Brain microvascular endothelial cell (primary cell): ENCODE results near the gene INPP4B.

Source experiments
- DNase-seq: peaks from one replicate; pipeline ENCODE4 v3.0.0-alpha.2; 2020
- H3K27ac ChIP-seq: fragments of 250-450 bp; sonication (Bioruptor Pico); 2 replicates; pipeline ENCODE4 v1.5.1; 2020; ENCODE audit warnings: mild to moderate bottlenecking, moderate library complexity
- H3K27me3 ChIP-seq: fragments of 250-450 bp; sonication (Bioruptor Pico); replicated peaks from 2 replicates; pipeline ENCODE4 v1.5.1; 2020; ENCODE audit warnings: mild to moderate bottlenecking
- H3K36me3 ChIP-seq: fragments of 250-450 bp; sonication (Bioruptor Pico); replicated peaks from 2 replicates; pipeline ENCODE4 v1.5.1; 2020; ENCODE audit warnings: mild to moderate bottlenecking
- H3K4me3 ChIP-seq: 2 replicates; pipeline ENCODE4 v1.5.1; 2011; ENCODE audit warnings: low read depth, mild to moderate bottlenecking, control low read depth, low read length, moderate library complexity
- in situ Hi-C: cut with HindIII; loops from 2 replicates; pipeline ENCODE4 v1.10.0; 2017; ENCODE audit warnings: low sequenced_read_pairs, low pct_ligation_motif_present
- TF ChIP-seq, protein P1 (sequence below): IDR thresholded peaks from 2 replicates; pipeline ENCODE4 v1.5.1; 2011; ENCODE audit warnings: low read depth, mild to moderate bottlenecking, moderate library complexity, low read length, control low read depth, inconsistent platforms; ENCODE audit errors: missing control alignments

The INPP4B gene

DNA sequence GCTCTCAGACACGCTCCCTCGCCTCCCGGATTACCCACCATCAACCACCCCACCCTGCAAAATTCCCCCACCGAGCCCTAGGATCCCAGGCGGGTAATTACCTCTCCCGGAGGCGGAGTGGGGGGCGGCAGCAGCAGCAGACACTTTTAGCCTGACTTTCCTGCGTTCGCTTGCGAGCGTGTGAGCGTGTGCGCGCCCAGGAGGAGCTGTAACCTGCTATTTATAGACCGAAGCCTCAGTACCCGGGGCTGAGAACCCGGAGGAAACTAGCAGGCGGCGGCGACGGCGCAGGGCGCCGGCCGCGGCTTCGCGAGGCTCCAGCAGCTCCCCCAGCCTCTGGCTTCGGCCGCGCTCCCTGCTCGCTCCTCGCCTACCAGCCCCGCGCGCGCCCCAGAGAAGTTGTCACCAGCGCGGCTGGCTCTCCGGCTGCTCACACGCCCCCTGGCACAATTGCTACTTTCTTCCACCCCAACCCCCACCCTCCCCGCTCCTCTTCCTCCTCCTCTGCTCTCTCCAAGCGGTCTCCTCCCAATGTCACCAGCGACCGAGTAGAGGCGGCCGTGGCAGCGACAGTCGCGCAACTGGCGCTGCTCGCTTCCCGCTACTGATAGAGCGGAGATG is at the start of gene INPP4B:
INPP4B (minus strand) TSS at position 194 of the 621 bp plus-strand sequence.
- in situ Hi-C loops = no loop called here
- Histone ChIP-seq H3K27ac (no peak within 1 kb of the TSS), H3K36me3 (no peaks in the 10 kb centered on the region), H3K4me3 (peak within 1 kb of the TSS; percentile 74), H3K27me3 (peaks cover 5% of the 10 kb centered on the region)
- TF ChIP-seq, protein P1, sequence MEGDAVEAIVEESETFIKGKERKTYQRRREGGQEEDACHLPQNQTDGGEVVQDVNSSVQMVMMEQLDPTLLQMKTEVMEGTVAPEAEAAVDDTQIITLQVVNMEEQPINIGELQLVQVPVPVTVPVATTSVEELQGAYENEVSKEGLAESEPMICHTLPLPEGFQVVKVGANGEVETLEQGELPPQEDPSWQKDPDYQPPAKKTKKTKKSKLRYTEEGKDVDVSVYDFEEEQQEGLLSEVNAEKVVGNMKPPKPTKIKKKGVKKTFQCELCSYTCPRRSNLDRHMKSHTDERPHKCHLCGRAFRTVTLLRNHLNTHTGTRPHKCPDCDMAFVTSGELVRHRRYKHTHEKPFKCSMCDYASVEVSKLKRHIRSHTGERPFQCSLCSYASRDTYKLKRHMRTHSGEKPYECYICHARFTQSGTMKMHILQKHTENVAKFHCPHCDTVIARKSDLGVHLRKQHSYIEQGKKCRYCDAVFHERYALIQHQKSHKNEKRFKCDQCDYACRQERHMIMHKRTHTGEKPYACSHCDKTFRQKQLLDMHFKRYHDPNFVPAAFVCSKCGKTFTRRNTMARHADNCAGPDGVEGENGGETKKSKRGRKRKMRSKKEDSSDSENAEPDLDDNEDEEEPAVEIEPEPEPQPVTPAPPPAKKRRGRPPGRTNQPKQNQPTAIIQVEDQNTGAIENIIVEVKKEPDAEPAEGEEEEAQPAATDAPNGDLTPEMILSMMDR = no peak
- DNase-seq = peak; percentile 54

DNA sequence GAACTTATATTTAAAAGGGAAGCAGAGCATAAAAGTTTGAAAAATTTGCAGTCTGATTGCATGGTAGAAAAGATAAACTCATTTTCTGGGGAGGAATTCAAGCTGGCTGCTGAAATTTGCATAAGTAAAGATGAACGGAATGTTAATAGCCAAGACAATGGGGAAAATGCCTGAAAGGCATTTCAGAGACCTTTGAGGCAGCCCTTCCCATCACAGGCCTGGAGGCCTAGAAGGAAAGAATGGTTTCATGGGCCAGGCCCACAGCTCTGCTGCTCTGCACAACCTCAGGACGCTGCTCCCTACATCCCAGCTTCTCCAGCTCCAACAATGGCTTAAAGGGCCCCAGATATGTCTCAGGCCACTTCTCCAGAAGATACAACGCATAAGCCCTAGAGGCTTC is 46.9 kb upstream of the INPP4B start:
- H3K4me3 ChIP-seq = no peak overlapping the region
- TF ChIP-seq, protein P1 = no peak
- no peaks in the 10 kb centered on the region for H3K36me3 ChIP-seq
- H3K27ac ChIP-seq = no peak overlapping the region
- in situ Hi-C loops = no loop called here
- H3K27me3 ChIP-seq = no peaks in the 10 kb centered on the region
- no peak for DNase-seq

DNA sequence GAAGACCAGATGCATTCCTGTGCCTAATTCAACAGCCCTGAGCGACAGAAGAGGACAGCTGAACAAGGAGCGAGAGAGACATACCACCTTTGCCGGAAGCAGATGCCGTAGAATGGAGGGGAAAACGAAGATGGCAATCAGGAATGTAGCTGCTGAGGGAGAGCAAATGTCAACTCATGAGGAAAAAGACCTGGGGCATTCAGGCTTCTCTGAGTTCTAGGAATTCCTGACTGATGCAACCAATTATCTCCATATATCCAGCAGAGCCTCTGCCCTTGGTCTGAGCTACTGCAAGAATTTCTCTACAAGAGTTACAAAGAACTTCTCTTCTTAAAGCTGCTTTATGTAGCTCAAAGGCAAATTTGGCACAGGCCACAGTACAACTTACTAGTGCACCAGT is 40.5 kb upstream of the INPP4B start:
- in situ Hi-C loops = no loop called here
- Histone ChIP-seq H3K4me3 (no peak overlapping the region), H3K36me3 (no peaks in the 10 kb centered on the region), H3K27ac (no peak overlapping the region), H3K27me3 (no peaks in the 10 kb centered on the region)
- TF ChIP-seq, protein P1 = no peak
- DNase-seq = no peak

DNA sequence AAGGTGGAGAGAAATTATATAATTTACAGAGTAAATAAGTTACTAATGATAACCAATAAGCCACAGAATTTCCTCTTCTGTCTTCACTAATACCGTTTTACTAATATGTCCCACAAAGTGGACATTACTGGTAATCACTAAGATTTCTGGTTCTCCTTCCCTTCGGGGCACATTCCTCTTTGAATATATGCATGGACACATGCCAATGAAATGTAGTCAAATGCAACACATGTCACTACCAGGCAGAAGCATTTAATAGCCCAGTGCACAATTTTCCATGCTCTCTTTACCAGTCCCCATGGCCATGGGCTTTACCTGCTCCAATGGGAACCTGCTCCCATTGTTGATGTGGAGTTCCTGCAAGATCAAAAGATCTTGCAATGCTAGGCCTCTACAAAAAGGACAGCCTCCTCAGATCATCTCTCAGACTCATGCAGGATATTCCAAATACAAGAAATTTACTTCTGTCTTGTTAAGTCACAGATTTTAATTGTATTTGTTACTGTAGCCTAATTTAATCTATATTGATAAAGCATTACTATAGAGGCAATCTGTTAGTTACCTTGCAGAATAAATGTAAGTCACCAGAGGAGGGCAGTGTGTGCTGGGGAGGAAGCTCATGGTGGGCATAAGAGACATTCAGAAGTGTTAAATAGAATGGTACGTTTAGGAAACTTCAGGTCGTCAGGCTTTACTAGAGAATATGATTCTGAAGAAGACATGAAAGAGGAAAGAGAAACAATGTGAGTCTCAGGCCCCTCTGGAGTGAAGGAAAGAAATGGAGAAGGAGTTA is 37.1 kb upstream of the INPP4B start:
- Histone ChIP-seq H3K36me3 (no peaks in the 10 kb centered on the region), H3K27me3 (no peaks in the 10 kb centered on the region), H3K4me3 (no peak overlapping the region), H3K27ac (no peak overlapping the region)
- TF ChIP-seq, protein P1 = peak; percentile 54
- in situ Hi-C loops = no loop called here
- DNase-seq = no peak

DNA sequence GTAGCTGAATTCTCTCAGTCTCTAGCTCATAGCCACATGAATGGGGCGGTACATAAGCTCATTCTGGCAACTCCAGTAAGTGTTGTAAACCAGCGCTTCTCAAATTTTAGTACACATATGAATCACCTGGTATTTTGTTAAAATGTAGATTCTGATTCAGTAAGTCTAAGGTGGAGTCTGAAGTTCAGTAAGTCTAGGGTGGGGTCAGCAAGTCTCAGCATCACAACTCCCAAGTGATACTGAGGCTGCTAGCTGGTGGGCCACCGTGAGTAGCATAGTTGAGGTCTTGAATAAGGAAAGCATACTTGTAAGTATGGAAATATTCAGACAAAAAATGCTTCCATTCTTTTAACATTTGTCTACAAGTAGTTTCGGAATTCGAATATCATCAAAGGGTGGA is 36.1 kb upstream of the INPP4B start:
- no peak overlapping the region for H3K4me3 ChIP-seq
- TF ChIP-seq, protein P1 = no peak
- no peak for DNase-seq
- no peaks in the 10 kb centered on the region for H3K27me3 ChIP-seq
- H3K36me3 ChIP-seq = no peaks in the 10 kb centered on the region
- in situ Hi-C loops = no loop called here
- H3K27ac ChIP-seq = no peak overlapping the region
